ENCODE data around the gene CCT4.
A peak's percentile ranks its signal among the peaks of the same experiment; 100 is the strongest.

DNA sequence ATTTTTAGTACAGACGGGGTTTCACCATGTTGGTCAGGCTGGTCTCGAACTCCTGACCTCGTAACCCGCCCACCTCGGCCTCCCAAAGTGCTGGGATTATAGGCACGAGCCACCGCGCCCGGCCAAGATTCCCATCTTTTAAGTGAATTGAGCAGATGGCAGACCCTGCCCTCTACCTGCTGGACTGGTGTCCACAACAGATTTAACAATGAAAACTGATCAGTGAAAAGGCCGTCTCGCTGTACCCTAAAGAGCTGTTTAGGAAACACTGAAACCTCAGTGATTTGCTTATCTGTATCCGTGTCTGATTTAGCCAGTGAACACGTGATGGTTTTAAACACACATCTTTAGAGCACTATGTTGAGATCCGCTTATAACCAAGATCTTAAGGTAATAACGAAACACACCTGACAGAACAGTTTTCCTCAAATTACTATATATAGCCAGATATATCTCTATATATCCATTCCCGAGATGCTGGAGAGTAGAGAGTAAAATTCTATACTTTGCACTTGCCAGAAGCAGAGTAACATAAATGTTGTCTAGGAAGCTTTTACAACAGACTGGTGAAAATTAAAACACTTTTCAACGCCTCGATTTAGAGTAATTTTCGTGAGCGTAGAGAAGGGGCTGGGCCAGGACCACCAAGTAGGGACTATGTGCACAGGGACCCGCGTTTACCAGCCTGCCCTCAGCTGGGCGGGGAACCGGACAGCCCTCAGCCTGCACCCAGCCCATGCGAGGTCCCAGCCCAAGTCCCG is 35.2 kb downstream of the CCT4 start:
- TF ChIP-seq, protein P1, sequence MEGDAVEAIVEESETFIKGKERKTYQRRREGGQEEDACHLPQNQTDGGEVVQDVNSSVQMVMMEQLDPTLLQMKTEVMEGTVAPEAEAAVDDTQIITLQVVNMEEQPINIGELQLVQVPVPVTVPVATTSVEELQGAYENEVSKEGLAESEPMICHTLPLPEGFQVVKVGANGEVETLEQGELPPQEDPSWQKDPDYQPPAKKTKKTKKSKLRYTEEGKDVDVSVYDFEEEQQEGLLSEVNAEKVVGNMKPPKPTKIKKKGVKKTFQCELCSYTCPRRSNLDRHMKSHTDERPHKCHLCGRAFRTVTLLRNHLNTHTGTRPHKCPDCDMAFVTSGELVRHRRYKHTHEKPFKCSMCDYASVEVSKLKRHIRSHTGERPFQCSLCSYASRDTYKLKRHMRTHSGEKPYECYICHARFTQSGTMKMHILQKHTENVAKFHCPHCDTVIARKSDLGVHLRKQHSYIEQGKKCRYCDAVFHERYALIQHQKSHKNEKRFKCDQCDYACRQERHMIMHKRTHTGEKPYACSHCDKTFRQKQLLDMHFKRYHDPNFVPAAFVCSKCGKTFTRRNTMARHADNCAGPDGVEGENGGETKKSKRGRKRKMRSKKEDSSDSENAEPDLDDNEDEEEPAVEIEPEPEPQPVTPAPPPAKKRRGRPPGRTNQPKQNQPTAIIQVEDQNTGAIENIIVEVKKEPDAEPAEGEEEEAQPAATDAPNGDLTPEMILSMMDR (IDR thresholded peaks at IDR 0.05) = peak; percentile 30; the same call in 1 of the 2 replicates
- no peak for TF ChIP-seq POLR2AphosphoS5 (IDR thresholded peaks at IDR 0.05; ENCODE audit: low read depth, low read length)
- TF ChIP-seq, protein P2, sequence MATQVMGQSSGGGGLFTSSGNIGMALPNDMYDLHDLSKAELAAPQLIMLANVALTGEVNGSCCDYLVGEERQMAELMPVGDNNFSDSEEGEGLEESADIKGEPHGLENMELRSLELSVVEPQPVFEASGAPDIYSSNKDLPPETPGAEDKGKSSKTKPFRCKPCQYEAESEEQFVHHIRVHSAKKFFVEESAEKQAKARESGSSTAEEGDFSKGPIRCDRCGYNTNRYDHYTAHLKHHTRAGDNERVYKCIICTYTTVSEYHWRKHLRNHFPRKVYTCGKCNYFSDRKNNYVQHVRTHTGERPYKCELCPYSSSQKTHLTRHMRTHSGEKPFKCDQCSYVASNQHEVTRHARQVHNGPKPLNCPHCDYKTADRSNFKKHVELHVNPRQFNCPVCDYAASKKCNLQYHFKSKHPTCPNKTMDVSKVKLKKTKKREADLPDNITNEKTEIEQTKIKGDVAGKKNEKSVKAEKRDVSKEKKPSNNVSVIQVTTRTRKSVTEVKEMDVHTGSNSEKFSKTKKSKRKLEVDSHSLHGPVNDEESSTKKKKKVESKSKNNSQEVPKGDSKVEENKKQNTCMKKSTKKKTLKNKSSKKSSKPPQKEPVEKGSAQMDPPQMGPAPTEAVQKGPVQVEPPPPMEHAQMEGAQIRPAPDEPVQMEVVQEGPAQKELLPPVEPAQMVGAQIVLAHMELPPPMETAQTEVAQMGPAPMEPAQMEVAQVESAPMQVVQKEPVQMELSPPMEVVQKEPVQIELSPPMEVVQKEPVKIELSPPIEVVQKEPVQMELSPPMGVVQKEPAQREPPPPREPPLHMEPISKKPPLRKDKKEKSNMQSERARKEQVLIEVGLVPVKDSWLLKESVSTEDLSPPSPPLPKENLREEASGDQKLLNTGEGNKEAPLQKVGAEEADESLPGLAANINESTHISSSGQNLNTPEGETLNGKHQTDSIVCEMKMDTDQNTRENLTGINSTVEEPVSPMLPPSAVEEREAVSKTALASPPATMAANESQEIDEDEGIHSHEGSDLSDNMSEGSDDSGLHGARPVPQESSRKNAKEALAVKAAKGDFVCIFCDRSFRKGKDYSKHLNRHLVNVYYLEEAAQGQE (IDR thresholded peaks at IDR 0.05; ENCODE audit: insufficient read depth in 1 of 2, low read depth in 2 of 2, low read length in 1 of 2) = no peak

All from Panc1 (cell line).